ENCODE results near the gene CCDC85C. TPM values are rescaled to one million over a fixed set of nuclear protein-coding genes. Genes with fewer than 3 reads are reported as not detected.

The CCDC85C gene
- total RNA-seq, 5 donors from 2014 or later (not counting 1 experiment from before 2014, with no cell fraction given): 6.6 to 12.0 (median 9.1) TPM

DNA sequence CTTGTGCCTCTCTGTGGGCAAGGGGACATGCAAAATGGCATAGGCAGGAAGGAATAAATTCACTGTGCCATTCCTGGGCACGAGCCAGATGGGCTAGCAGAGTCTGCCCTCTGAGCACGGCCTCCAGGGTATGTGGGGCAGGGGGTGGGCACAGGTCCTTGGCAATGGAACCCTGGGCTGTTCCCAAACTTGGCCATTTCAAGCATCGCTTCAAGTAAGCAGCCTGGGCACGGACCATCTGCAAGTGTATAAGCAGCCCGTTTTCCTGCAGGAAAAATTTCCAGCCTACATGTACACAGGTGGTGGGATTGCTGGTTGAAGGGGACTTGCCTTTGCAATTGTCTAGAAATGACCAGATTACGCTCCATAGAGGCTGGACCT lies 40.3 kb downstream of the CCDC85C start:
- peaks cover 0 to 7% (median 2%) of the 10 kb centered on the region in 3 donors for H3K4me1 Mint-ChIP-seq
- H3K36me3 Mint-ChIP-seq: peaks cover 10% of the 10 kb centered on the region
- no peaks in the 10 kb centered on the region for H3K36me3 ChIP-seq (ENCODE audit: control insufficient read depth in 2 of 2, extremely low read depth in 1 of 2, insufficient read depth in 1 of 2, low read length in 1 of 2)
- ATAC-seq (replicated peaks in 1 of 4) (no peak), DNase-seq (no peak)
- H3K27me3 ChIP-seq (replicated peaks in 1 of 2; ENCODE audit: control insufficient read depth in 2 of 2, extremely low read depth in 1 of 2, insufficient read depth in 2 of 2, low read length in 1 of 2): no peaks in the 10 kb centered on the region
- WGBS (ENCODE audit: insufficient coverage): 75% methylated on average over 5 of the region's 6 CpGs
- no peak overlapping the region for H3K4me3 ChIP-seq (ENCODE audit: control insufficient read depth in 1 of 2, extremely low read depth in 1 of 2, low read length in 1 of 2)
- H3K27ac Mint-ChIP-seq: no peak overlapping the region
- H3K27ac ChIP-seq (ENCODE audit: low read length): no peak overlapping the region
- H3K9me3 Mint-ChIP-seq: peaks cover 0 to 4% (median 0%) of the 10 kb centered on the region in 3 donors
- H3K9me3 ChIP-seq: no peaks in the 10 kb centered on the region
- ChIA-PET POLR2A (no interaction called here), CTCF (no interaction called here)
- H3K4me1 ChIP-seq (ENCODE audit: control insufficient read depth in 1 of 2, extremely low read depth in 1 of 2, insufficient read depth in 2 of 2, low read length in 2 of 2): peaks cover 0 to 1% of the 10 kb centered on the region in 2 experiments
- H3K4me3 Mint-ChIP-seq: no peak overlapping the region
- H3K27me3 Mint-ChIP-seq: no peaks in the 10 kb centered on the region

DNA sequence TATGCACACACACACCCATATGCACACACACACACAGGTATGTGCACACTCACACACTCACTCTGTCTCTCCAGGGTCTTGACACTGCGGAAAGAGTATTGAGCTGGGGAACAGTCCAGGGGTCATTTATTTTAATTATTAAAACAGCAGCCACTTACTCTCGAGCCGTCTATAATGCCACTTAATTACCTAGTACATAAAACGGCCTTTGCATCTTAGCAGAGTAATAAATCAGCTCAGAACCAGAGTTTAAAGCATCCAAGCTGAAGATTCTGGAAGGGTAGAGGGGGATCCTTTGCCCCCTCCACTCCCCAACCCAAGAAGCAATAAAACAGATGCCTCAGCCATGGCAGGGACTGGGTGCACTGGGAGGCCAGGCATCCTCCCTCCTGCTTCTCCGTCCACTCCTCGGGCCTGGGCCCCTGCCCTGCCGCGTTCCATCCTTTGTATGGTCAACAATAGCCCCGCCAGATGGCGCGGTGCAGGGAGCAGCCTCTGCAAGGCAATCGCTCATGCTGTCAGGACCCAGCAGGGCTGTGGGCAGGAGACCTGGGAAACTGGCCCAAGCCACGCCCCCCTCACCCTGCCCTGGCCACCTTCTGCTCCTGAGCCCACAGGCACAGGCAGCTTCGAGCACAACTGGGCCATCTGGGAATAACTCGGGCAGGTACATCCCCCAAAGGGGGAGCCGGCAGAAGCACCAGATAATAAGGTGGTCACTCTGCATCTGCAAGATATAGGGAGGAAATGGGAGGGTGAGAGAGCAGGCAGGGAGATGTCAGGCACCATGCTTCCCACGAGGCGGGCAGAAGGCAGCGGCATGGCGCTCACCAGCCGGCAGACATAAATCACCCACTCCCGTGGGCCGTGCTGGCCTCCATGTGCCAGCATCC lies 40.9 kb downstream of the CCDC85C start:
- no peak overlapping the region for H3K27ac ChIP-seq (ENCODE audit: low read length)
- CTCF ChIA-PET: no interaction called here
- 76% methylated on average over 19 of the region's 23 CpGs for WGBS (ENCODE audit: insufficient coverage)

DNA sequence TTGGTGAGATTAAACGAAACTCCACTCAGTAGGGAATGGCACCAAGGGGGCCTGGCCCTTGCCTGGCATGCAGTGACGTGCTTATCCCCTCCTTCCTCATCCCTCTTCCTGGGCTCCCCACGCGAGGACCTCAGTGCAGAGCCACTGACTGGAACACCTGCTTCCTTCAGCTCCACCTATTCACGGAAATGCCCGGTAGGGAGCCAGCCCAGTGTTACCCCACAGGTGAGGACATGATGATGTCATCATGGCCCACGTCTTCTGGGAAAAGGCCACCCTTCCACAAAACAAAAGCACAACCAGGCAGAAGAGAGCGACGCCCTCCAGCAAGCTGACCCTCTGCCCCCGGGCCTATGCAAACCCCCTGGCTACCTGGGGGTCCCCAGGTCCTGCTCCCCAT lies 42.1 kb downstream of the CCDC85C start:
- no peaks in the 10 kb centered on the region for H3K27me3 Mint-ChIP-seq
- no peak for DNase-seq
- H3K27ac Mint-ChIP-seq: no peak overlapping the region
- no peaks in the 10 kb centered on the region for H3K27me3 ChIP-seq (replicated peaks in 1 of 2; ENCODE audit: control insufficient read depth in 2 of 2, extremely low read depth in 1 of 2, insufficient read depth in 2 of 2, low read length in 1 of 2)
- H3K4me1 ChIP-seq (ENCODE audit: control insufficient read depth in 1 of 2, extremely low read depth in 1 of 2, insufficient read depth in 2 of 2, low read length in 2 of 2): no peaks in the 10 kb centered on the region
- H3K4me1 Mint-ChIP-seq: peaks cover 0 to 14% (median 0%) of the 10 kb centered on the region in 3 donors
- ChIA-PET CTCF (no interaction called here), POLR2A (no interaction called here)
- H3K27ac ChIP-seq (ENCODE audit: low read length): no peak overlapping the region
- no peak for ATAC-seq (replicated peaks in 1 of 4)
- 67% methylated on average over 10 of the region's 10 CpGs for WGBS (ENCODE audit: insufficient coverage)
- peaks cover 12% of the 10 kb centered on the region for H3K36me3 Mint-ChIP-seq
- no peak overlapping the region for H3K4me3 Mint-ChIP-seq
- no peaks in the 10 kb centered on the region for H3K9me3 ChIP-seq
- peaks cover 0 to 4% (median 0%) of the 10 kb centered on the region in 3 donors for H3K9me3 Mint-ChIP-seq
- H3K36me3 ChIP-seq (ENCODE audit: control insufficient read depth in 2 of 2, extremely low read depth in 1 of 2, insufficient read depth in 1 of 2, low read length in 1 of 2): no peaks in the 10 kb centered on the region
- no peak overlapping the region for H3K4me3 ChIP-seq (ENCODE audit: control insufficient read depth in 1 of 2, extremely low read depth in 1 of 2, low read length in 1 of 2)

More for the DNA sequence above, 40.9 kb downstream of the CCDC85C start:
- H3K27me3 Mint-ChIP-seq: no peaks in the 10 kb centered on the region
- ATAC-seq (replicated peaks in 1 of 4) (no peak), DNase-seq (no peak)
- no peaks in the 10 kb centered on the region for H3K9me3 ChIP-seq
- POLR2A ChIA-PET: interaction anchor here in 1 of 2 donors (0.6 kb wide), 1 partner anchor 29 kb away, joined by 3 read pairs; no protein-coding TSS in a partner anchor
- H3K4me3 Mint-ChIP-seq: no peak overlapping the region
- H3K36me3 ChIP-seq (ENCODE audit: control insufficient read depth in 2 of 2, extremely low read depth in 1 of 2, insufficient read depth in 1 of 2, low read length in 1 of 2): no peaks in the 10 kb centered on the region
- H3K4me1 ChIP-seq (ENCODE audit: control insufficient read depth in 1 of 2, extremely low read depth in 1 of 2, insufficient read depth in 2 of 2, low read length in 2 of 2): no peaks in the 10 kb centered on the region
- H3K36me3 Mint-ChIP-seq: peaks cover 12% of the 10 kb centered on the region
- no peak overlapping the region for H3K27ac Mint-ChIP-seq
- no peaks in the 10 kb centered on the region for H3K27me3 ChIP-seq (replicated peaks in 1 of 2; ENCODE audit: control insufficient read depth in 2 of 2, extremely low read depth in 1 of 2, insufficient read depth in 2 of 2, low read length in 1 of 2)
- peaks cover 0 to 4% (median 0%) of the 10 kb centered on the region in 3 donors for H3K9me3 Mint-ChIP-seq
- H3K4me1 Mint-ChIP-seq: peaks cover 0 to 7% (median 2%) of the 10 kb centered on the region in 3 donors
- no peak overlapping the region for H3K4me3 ChIP-seq (ENCODE audit: control insufficient read depth in 1 of 2, extremely low read depth in 1 of 2, low read length in 1 of 2)

DNA sequence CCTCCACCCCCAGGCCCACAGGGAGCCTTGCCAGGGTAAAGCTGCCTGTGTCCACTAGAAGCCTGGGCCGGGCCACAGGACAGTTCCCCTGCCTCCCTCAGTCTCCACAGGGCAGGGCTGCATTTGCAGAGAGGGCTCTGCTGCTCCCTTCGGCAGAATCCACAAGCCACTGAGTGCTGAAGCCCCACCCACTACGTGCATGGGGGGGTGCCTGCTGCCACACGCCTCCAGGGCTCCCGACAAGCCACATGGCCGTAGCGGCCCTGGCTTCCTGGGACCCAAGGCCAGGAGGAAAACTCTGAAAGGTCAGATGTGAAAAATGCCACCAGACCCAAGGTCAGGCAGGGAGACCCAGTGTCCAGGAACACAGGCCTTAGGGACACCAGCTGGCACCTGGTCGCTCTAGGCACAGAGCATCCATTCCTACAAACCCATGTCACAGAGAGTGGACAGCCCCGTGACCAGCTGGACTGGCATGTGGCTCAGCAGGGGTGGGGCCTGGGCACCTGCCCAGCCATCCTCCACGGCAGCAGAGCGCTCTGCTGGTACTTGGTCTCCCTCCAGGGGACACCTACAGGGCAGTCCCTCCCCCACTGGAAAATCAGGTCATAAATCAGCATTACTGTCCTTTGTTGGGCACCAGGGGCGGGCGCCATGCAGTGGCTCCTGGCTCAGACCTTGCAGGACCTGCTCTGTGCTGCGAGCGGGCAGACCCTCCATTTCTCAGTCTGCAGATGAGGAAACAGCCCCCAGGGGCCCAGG lies 42.9 kb downstream of the CCDC85C start:
- Mint-ChIP-seq H3K4me3 (no peak overlapping the region), H3K27me3 (no peaks in the 10 kb centered on the region), H3K9me3 (peaks cover 0 to 4% (median 0%) of the 10 kb centered on the region in 3 donors), H3K36me3 (peaks cover 12% of the 10 kb centered on the region), H3K4me1 (peaks cover 0 to 14% (median 0%) of the 10 kb centered on the region in 3 donors), H3K27ac (no peak overlapping the region)
- ChIA-PET CTCF (no interaction called here), POLR2A (no interaction called here)
- no peak overlapping the region for H3K4me3 ChIP-seq (ENCODE audit: control insufficient read depth in 1 of 2, extremely low read depth in 1 of 2, low read length in 1 of 2)
- no peaks in the 10 kb centered on the region for H3K27me3 ChIP-seq (replicated peaks in 1 of 2; ENCODE audit: control insufficient read depth in 2 of 2, extremely low read depth in 1 of 2, insufficient read depth in 2 of 2, low read length in 1 of 2)
- no peak overlapping the region for H3K27ac ChIP-seq (ENCODE audit: low read length)
- no peaks in the 10 kb centered on the region for H3K4me1 ChIP-seq (ENCODE audit: control insufficient read depth in 1 of 2, extremely low read depth in 1 of 2, insufficient read depth in 2 of 2, low read length in 2 of 2)
- no peaks in the 10 kb centered on the region for H3K9me3 ChIP-seq
- DNase-seq (no peak), ATAC-seq (replicated peaks in 1 of 4) (no peak)
- 75% methylated on average over 11 of the region's 15 CpGs for WGBS (ENCODE audit: insufficient coverage)
- H3K36me3 ChIP-seq (ENCODE audit: control insufficient read depth in 2 of 2, extremely low read depth in 1 of 2, insufficient read depth in 1 of 2, low read length in 1 of 2): no peaks in the 10 kb centered on the region

DNA sequence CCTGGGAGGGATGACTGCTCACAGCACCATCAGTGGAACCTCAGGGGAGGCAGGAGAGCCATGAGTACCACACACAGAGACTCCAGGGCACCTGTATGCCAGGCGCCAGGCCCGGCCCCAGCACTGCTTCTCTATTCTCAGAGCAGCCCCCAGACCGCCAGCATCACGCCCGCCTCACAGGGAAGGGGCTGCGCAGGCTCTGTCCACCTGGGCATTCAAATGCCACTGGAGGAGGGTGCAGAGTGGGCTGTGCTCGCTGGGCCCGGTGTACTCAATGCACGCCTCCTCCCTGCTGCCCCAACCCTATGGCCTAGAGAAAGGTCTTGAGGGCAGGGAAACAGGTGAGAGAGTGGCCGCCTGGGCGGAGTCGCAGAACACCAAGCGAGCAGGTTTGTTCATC lies 43.6 kb downstream of the CCDC85C start:
- Mint-ChIP-seq H3K27ac (no peak overlapping the region), H3K4me3 (no peak overlapping the region), H3K36me3 (peaks cover 12% of the 10 kb centered on the region), H3K4me1 (peaks cover 0 to 14% (median 0%) of the 10 kb centered on the region in 3 donors), H3K27me3 (no peaks in the 10 kb centered on the region), H3K9me3 (peaks cover 0 to 4% (median 0%) of the 10 kb centered on the region in 3 donors)
- H3K9me3 ChIP-seq: no peaks in the 10 kb centered on the region
- DNase-seq (no peak), ATAC-seq (replicated peaks in 1 of 4) (no peak)
- ChIA-PET POLR2A (no interaction called here), CTCF (no interaction called here)
- no peaks in the 10 kb centered on the region for H3K4me1 ChIP-seq (ENCODE audit: control insufficient read depth in 1 of 2, extremely low read depth in 1 of 2, insufficient read depth in 2 of 2, low read length in 2 of 2)
- no peaks in the 10 kb centered on the region for H3K36me3 ChIP-seq (ENCODE audit: control insufficient read depth in 2 of 2, extremely low read depth in 1 of 2, insufficient read depth in 1 of 2, low read length in 1 of 2)
- H3K4me3 ChIP-seq (ENCODE audit: control insufficient read depth in 1 of 2, extremely low read depth in 1 of 2, low read length in 1 of 2): no peak overlapping the region
- no peaks in the 10 kb centered on the region for H3K27me3 ChIP-seq (replicated peaks in 1 of 2; ENCODE audit: control insufficient read depth in 2 of 2, extremely low read depth in 1 of 2, insufficient read depth in 2 of 2, low read length in 1 of 2)
- H3K27ac ChIP-seq (ENCODE audit: low read length): no peak overlapping the region
- WGBS (ENCODE audit: insufficient coverage): 91% methylated on average over 11 of the region's 13 CpGs

DNA sequence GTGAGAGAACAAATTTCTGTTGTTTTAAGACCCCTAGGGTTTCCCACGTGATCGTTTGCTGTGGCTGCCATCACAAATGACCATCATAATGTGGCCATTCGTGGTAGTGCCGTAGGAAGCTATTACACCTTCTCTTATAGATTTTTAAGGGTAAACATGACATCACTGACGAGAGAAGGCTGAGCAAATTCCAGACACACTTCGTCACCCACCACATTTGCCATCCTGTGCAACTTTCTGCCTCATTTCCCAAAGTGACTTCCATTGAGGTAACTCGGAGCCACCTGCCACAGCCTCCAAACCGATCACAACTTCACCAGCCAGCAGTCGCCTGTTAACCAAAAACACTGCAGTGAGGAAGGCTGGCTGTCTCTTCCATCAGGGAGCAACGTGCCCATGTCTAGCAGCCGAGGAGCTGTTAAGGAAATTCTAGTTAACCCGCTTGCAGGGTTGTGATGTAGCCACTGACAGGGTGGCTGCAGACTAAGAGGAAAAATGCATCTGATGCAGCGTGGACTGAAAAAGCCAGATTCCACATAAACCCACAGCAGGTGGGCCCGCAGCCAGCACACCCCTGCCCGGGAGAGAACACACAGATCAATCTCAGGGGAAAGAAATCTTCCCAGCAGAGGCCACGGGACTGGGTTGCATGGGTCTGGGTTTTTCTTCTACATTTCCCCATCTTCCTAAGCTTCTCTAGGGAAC lies 44.6 kb downstream of the CCDC85C start:
- Mint-ChIP-seq H3K27ac (no peak overlapping the region), H3K36me3 (peaks cover 12% of the 10 kb centered on the region), H3K4me1 (peaks cover 0 to 14% (median 0%) of the 10 kb centered on the region in 3 donors), H3K4me3 (no peak overlapping the region), H3K9me3 (peaks cover 0 to 4% (median 0%) of the 10 kb centered on the region in 3 donors), H3K27me3 (no peaks in the 10 kb centered on the region)
- H3K27me3 ChIP-seq (replicated peaks in 1 of 2; ENCODE audit: control insufficient read depth in 2 of 2, extremely low read depth in 1 of 2, insufficient read depth in 2 of 2, low read length in 1 of 2): no peaks in the 10 kb centered on the region
- H3K4me1 ChIP-seq (ENCODE audit: control insufficient read depth in 1 of 2, extremely low read depth in 1 of 2, insufficient read depth in 2 of 2, low read length in 2 of 2): no peaks in the 10 kb centered on the region
- H3K9me3 ChIP-seq: no peaks in the 10 kb centered on the region
- no peak overlapping the region for H3K27ac ChIP-seq (ENCODE audit: low read length)
- WGBS (ENCODE audit: insufficient coverage): 82% methylated on average over 12 of the region's 16 CpGs
- H3K36me3 ChIP-seq (ENCODE audit: control insufficient read depth in 2 of 2, extremely low read depth in 1 of 2, insufficient read depth in 1 of 2, low read length in 1 of 2): no peaks in the 10 kb centered on the region
- ChIA-PET POLR2A (no interaction called here), CTCF (no interaction called here)
- ATAC-seq (replicated peaks in 1 of 4) (no peak), DNase-seq (no peak)
- no peak overlapping the region for H3K4me3 ChIP-seq (ENCODE audit: control insufficient read depth in 1 of 2, extremely low read depth in 1 of 2, low read length in 1 of 2)
